HG03558 (cell line): ENCODE results near the gene SAMD11.

ENCODE experiments used
- ATAC-seq: cut with Tn5 transposase; IDR thresholded peaks from one replicate; pipeline ENCODE4 v1.9.1; 2021; ENCODE audit warnings: moderate number of reproducible peaks; ENCODE audit not compliant: unreplicated experiment; ENCODE audit errors: extremely low read depth

SAMD11 gene

DNA sequence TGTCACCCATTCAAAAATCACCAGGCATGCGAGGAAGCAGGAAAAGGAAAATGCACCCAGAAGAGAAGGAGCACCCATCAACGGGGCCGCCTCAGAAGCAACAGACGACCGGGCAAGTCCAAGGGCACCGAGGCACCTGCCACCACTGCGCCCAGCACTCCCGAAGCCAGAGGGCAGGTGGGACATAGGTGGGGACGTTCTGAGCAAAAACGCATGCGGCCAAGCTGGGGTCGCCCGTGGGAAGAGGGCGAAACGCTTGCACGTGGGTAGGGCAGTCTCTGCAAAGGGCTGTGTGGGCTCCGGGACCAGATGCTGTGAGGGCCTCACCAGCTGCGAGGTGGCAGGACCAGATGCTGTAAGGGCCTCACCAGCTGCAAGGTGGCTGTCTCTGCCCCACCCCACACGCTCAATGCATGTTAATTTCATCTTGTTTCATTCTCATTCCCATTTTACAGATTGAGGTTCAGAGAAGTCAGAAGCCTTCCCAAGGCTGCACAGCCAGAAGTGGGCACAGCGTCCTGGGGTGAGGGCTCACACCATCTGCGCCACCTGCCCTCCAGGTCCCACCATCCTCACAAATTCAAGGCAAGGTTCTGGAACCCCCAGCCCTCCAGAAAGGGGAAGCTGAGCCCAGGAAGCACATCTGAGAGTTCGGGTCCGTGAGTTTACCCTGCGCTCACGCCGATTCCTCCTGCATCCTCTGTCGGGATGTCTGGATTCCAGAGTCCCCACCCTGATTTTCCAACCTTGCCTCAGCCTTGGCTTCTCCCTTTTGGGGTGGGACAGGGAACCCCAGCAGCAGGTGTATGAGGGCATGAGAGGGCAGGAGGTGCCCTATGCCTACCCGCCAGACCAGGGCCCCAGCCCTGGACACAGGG lies 8.2 kb upstream of the SAMD11 start:
- ATAC-seq: no peak

GRCh38 chr1:916173-917075 lies 7.3 kb upstream of the SAMD11 start:
- ATAC-seq: no peak

DNA sequence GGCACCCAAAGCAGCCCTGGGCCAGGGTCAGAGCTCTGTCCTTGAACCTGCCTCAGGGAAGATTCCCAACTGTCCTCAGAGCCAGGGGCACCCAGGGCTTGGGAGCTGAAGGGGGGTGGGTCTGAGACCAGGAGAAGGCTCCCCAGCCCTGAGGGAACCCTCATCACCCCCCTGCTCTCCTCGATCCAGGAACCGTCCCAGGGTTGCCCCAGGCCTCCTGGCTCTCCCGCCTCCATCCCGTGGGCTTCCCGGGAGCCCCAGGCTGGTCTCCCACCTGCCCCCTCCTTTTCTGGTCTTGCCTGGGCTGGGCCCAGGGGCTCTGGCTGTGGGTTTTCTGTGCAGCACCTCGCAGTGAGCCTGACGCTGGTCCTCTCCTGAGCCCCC lies 6.7 kb upstream of the SAMD11 start:
- no peak for ATAC-seq

DNA sequence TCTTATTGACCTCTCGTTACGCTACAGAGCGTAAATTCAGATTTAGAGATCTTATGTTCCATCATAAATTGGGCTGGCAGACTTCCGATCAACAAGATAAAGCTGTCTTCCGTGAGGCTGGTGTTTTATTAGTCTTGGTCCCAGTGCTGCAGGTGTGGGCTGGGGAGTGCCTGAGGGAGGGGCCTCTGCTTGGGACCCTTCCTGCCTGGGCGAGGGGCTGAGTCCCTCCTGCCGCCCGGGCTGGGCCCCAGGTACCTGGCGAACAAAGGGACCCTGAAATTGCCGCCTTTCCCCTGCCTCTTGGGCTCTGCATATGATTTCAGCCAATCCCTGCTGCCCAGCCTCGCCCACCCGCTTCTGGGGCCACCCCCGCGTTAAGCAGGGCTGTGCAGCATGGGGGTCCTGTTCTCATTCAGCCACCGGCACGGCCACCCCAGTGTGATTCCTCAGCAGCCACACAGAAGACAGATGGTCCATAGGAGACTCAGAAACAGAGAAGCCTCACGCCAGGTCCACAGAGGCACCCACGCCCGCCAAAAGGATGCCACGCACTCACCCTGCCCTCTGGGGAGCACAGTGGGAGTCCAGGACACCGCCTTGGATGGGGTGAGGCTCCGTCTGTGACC lies 6.1 kb upstream of the SAMD11 start:
- ATAC-seq: no peak

DNA sequence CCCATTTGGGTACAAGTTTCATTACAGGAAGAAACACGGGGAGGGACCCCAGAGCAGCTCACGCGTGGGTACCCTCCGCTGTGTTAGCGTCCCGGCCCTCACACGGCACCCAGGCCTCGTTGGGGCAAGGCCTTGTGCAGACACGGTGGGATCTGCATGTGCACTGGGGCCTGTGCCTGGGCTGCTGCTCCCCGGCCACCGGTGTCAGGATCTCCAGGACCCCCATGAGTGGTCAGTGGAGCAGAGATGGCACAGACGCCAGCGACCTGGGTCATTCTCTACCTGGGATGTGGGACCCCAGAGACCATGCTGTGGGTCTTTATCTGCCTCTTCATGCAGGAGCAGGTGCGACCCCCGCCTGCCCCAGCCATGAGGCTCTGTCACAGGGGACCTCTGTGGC lies 5.4 kb upstream of the SAMD11 start:
- ATAC-seq: no peak

DNA sequence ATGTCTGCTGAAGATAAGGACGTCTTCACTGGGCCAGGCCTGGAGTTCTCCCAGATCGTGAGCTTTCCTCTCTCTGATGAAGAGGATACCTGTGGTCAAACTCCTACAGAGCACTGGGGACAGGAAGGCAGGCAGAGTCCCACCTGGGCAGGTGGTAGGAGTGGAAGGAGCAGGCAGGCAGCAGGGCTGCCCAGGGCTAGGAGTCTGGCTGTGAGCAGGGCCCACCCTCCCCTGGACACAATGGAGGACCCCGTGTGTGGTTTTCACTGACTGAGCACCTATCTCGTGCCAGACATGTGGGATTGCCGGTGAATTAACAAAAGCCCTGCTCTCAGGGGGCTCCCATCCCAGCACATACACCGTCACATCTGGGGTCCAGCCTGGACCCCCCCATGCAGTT lies 4.9 kb upstream of the SAMD11 start:
- no peak for ATAC-seq

- no peak for ATAC-seq
Observed at GRCh38 chr1:919271-919872, 4.4 kb upstream of the SAMD11 start.

- no peak for ATAC-seq
Observed at GRCh38 chr1:920010-920409, 3.7 kb upstream of the SAMD11 start.

DNA sequence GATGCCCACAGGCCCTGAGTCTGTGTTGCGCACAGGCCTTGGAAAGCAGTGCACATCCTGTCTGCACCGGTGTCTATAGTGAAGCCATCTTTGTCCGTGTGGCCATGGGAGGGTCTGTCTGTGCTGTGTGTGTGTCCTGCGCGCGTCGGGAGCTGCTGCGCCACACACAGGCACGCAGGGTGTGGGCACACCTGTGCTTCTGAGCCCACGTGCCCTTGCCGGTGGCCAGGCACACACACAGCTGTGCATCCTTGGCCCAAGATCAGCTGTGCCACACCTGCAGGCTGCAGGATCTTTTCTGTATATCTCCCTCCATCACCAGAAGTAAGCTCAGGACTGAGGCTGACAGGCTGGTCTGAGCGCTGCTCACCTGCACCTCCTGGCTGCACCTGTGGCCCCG lies 3.2 kb upstream of the SAMD11 start:
- no peak for ATAC-seq

DNA sequence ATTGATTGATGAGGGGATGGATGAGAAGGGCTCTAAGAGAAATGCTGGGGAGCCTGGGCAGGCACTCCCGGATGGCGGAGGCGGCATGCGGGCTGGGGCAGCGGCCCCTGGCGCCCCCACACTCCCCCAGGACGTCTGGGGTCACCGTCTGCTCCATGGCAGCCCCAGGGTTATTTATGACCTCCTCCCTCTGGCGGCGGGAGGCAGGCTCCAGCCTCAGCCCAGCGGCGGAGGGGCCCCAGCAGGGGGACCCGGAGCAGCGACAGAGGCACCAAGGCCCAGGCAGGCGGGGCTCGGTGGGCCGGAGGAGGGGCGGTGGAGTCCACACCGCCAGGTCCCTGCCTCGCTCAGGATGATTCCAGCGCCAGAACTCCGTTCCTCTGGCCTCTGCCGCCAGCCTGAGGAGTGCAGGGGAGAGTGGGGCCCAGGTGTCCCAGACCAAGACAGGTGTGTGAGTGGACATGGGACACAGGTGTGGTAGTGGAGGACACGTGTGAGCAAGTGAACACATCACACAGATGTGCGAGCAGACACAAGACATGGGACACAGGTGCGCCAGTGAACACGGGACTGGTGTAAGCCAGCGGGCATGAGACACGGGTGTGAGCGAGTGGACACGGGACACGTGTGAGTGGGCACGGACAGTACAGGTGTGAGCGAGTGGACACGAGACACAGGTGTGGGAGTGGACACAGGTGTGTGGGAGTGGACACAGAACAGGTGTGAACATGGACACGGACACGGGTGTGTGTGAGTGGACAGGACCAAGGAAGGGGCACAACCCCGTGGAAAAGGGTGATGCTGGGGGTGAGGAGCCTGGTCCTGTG lies 2.5 kb upstream of the SAMD11 start:
- ATAC-seq: no peak

GRCh38 chr1:923991-924655 lies 400 bp downstream of the SAMD11 start:
- no peak for ATAC-seq

GRCh38 chr1:924656-925560 lies 1.2 kb downstream of the SAMD11 start:
- no peak for ATAC-seq

GRCh38 chr1:925561-926421 lies 2.1 kb downstream of the SAMD11 start:
- no peak for ATAC-seq

DNA sequence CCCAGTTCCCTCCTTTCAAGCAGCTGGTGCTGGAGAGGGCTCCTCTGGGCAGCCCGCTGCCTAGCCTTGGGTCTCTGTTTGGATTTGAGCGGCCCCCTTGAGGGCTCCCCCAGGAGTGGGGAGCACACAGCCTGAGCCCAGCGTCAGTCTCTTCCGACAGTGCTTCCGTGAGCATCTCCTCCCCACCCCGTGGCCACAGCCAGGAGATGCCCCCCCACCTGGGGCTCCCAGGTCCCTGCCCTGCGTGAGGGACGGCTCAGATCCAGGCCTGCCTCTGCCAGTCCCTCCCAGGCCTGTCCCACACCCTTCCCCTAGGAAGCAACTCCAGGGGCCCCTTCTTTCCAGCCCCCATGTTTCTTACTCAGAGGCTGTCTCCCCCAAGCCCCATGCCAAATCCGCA lies 3.5 kb downstream of the SAMD11 start:
- ATAC-seq: no peak

DNA sequence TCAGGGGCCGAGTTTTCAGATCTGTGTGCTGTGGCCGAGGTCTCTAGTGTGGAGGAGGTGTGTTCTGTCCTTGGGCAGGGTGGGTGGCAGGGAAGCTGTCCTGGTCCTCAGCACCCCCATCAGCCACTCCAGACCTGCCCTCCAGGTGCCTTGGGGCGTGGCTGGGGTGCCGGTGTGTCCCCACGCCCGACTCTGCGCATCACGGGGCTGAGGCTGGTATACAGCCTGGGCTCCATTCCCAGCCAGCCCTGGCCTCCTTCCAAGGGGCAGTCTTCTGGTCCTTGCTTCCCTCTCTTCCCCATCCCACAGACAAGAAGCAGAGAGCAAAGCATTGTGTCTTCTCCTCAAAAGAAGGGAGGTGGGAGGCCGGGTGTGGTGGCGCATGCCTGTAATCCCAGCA lies 4.0 kb downstream of the SAMD11 start:
- no peak for ATAC-seq

DNA sequence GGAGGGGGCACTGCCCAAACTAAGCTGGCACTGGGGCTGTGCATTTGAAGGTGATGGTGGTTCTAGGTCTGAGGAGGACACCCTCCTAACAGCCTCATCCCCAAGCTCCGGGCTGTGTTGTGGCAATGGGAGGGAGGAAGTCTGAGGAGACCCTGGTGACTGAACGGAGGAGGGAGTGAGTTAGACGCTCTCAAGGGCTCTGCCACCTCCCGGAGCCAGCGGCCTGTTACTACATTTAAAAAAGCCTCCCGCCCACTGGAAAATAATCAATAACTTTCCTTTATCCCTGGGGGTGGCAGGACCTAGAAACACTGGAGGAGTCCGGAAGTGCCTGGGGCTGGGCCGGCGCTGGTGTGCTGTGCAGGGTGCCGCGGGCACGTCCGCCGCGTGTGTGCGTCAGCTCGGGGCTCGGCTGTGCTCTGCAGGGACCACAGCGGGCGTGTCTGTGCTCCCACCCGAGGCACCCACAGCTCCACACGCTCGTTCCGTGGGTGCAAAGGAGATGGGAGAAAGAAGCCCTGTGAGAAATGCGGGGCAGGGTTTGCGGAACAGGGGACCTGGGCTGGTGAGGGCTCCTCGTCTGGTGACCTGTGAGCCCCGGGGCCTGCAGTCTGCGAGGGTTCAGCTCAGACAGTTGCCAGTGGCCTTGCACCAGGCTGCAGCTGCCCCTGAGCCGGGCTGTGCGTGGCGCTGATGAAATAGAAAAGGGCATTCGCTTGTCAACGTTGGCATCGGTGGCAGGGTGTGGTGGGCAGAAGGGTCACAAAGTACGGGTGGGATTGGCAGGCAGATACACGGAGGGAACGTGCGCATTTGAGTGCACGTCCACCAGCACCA lies 5.3 kb downstream of the SAMD11 start:
- ATAC-seq: no peak
